Measurements from ENCODE around the gene WFDC2. TPM values are rescaled to one million over a fixed set of nuclear protein-coding genes. Genes with fewer than 3 reads are reported as not detected.

WFDC2 gene
- total and polyA plus RNA-seq, 2 of the 13 experiments (the other 11 are each of a cell fraction or from before 2014, with no cell fraction given): 0.33 TPM; not detected in 1

- TF ChIP-seq ETS1 (CRISPR knock-in tag; IDR thresholded peaks at IDR 0.05) (no peak), SNAPC4 (CRISPR knock-in tag; IDR thresholded peaks at IDR 0.05) (no peak), ZFP91 (CRISPR knock-in tag; IDR thresholded peaks at IDR 0.05; ENCODE audit: borderline replicate concordance) (0 out of 2 replicates have a peak, but pooled peaks have one; percentile 31), SALL1 (CRISPR knock-in tag; IDR thresholded peaks at IDR 0.05) (no peak), MTF2 (CRISPR knock-in tag; IDR thresholded peaks at IDR 0.05; ENCODE audit: borderline replicate concordance) (peak; percentile 82; the same call in 1 of the 2 replicates), RBM39 (IDR thresholded peaks at IDR 0.05; ENCODE audit: low read depth, low read length, poor library complexity, severe bottlenecking) (peak; percentile 53), ATF7 (IDR thresholded peaks at IDR 0.05) (no peak), ATF7 (CRISPR knock-in tag; IDR thresholded peaks at IDR 0.05) (peak; percentile 16; the same call in 1 of the 2 replicates), ZNF740 (CRISPR knock-in tag; IDR thresholded peaks at IDR 0.05) (no peak), EZH2 (conservative IDR thresholded peaks at IDR 0.05; ENCODE audit: low read depth, low read length) (peak; percentile 85; the same call in 1 of the 2 replicates), ZNF891 (CRISPR knock-in tag; IDR thresholded peaks at IDR 0.05) (no peak), ZNF776 (CRISPR knock-in tag; IDR thresholded peaks at IDR 0.05) (peak; percentile 16; the same call in 1 of the 2 replicates)
These were observed at the start of gene WFDC2 (continued) for GRCh38 chr20:45469336-45470261.

Data from HepG2 (cell line).